Left forelimb (tissue), 1 donor: ENCODE data around the gene GNG3.
A peak's percentile ranks its signal among the peaks of the same experiment; 100 is the strongest.
"Not testable (repeated sequence)": the region's sequence is repeated elsewhere in the genome, so short reads cannot be mapped to it uniquely, and the experiment has no call there.

Experiments used
- DNase-seq: peaks from one replicate; pipeline ENCODE4 v3.0.0-alpha.2; 2018; ENCODE audit warnings: low spot score

GNG3 gene

DNA sequence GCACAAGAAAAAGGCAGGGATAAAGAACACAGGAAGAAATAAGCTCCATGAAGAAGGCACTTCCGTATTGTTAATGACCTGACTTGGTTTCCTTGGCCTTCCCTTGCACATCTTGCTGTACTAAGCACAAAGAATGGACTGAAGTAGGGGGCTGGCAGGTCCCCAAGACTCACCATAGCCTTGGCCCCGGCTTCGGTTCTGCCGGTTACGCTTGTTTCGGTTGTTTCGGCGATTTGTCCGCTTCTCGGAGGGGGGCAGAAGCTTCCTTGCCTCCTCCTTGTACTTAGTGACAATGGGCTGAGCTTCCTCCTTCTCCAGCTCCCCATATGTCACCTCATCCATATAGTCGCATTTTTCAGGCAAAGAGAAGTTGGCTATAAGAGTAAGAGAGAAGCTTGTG lies 9.3 kb downstream of the GNG3 start:
- DNase-seq: no peak

DNA sequence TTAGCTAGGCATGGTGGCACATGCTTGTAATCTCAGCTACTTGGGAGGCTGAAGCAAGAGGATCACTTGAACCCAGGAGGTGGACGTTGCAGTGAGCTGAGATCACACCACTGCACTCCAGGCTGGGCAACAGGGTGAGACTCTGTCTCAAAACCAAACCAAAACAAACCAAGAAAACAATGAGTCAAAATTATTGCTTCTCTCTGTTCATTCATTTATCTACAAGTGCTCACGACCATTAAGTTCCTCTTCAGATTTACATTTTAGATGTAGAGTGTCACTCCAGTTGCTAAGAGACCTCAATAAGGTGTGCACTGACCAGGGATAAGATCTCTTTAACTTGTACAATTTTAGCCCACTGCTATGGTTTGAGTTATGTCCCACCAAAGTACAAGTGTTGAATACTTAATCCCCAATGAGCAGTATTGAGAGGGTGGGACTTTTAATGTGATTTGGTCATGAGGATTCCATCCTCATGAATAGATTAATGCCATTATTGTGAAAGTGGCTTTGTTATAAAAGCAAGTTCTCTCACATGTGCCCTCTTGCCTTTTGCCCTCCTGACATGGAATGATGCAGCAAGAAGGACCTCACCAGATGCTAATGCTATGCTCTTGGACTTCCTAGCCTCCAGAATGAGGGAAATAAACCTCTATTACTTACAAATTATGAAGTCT lies 12.0 kb downstream of the GNG3 start:
- no peak for DNase-seq

DNA sequence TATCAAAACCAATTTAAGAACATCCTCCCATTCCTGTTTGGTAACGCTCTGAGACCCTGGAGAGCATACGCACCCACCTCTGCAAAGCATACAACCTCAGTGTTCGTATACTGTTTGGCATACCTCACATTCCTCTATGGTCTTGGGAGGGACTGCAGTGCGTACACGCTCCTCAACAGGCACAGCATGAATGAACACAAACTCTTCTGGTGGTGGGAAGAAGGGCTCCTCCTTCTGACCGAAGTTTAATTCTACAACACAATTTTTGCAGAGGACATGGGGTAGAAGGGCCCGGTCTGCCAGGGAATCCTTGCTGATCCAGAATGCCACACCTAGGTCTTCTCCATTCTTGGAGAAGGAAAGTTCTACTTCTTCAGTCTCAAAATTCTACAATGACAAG lies 14.5 kb downstream of the GNG3 start:
- DNase-seq: no peak

DNA sequence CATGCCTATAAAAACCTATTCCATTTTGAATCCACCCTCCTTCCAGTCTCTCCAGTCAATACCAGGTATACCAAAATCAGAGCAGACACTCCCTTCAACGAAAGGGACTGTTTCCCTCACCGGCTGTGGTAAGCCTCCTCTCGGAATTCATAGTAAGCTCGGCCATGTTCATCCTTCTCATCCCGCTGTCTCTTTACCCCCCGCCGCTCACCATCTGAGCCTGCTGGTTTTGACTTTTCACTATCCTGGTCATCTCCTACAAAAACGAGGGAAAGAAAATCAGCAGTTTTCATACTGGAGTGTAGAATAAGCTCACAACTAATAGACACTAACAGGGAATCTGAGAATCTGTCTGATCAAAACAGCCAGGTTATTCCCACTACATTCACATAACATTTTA lies 16.7 kb downstream of the GNG3 start:
- DNase-seq: no peak

DNA sequence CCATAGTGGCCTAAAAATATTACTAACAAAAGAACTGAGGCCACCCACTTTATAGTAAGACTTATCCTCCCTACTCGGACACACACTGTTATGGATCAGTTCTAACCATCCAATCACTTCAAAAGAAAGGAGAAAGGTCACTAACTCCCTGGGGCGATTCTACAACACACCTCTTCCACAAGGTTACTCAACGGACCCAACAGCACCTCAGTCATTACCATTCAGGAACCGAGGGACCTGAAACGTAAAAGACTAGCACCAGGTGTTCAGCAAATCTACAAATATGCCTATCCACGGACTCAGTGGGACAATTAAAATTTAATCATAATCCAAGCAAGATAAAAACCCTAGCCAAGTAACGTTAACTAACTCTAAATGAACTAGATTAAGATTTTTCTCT lies 18.2 kb downstream of the GNG3 start:
- DNase-seq: no peak

DNA sequence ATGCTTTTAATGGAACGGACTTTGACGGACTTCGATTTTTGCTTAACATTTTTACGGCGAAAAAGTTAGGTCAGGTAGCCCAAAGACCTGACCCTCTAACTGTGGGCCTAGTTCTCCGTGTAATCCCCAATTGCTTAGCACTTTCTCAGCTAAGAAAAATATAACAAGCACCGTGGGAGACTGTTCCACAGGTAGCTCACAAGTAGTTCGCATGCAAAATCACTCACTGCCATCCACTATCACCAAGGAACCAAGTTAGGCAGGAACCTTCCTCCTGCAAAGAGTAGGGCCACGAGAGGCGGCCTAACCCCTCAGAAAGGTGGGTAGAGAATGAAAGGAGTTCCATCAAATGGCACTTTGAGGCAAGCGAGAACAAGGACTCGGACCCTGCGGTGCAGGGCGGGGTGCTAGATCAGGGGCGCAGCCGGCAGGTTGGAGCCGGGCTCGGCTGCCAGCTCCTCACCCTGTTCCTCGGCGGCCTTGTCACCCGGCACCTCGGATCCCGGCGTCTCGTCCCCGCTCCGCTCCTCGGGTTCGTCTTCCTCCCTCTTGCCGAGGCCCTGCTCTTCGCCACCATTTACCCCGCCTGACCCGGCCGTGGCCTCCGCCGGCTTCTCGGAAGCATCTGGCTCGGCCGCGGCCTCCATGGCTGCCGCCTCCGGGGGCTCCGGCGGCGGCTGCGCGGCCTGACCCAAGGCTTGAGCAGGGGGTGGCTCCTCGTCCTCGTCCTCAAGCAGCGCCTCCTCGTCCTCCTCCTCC lies 18.9 kb downstream of the GNG3 start:
- no peak for DNase-seq

DNA sequence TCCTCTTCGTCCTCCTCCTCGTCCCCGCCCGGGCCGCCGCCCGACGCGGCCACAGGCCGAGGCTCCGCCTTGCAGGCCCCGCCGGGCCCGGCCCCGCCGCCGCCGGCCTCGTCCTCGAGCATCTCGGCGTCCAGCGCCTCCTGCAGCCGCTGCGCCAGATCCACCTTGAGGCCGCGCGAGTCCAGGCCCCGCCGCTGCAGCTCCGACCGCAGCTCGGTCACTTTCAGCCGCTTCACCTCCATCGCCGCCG lies 19.4 kb downstream of the GNG3 start:
- no peak for DNase-seq

DNA sequence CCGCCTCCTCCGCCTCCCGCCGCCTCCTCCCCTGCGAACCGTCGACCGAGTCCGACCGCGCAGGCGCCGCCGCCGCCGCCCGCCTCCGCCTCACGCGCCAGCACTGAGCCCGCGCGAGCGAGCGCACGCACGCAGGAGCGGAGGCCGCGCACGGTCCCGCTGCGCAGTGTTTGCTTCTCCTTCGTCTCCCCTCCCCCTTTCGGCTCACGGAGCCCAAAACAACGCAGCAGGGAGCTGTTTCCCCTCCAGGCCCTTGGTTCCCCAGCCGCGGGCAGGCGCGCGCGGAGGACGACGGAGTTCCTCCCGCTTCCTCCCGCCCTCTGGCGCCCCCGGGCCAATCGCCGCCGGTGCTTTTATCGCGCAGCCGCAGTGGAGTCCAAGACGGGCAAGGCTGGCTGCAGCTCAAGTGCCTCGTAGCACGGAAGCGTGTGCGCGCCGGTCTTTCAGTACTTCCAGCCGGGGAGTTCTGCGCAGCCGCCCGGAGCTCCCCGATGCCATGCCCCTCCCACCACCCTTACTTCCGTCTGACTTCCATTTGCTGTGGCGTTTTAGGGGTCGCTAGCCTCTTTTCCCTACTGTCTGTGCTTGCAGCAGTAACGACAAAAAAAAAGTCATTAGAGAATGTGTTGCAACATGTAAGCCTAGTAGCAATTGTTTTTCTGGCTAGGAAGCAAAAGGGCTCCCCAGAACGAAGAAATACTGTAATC lies 19.8 kb downstream of the GNG3 start, which contains the start of gene HNRNPUL2:
Gene HNRNPUL2 (minus strand): TSS at position 293 of the 707 bp plus-strand sequence. CDS start 301 bp downstream, outside the sequence.
- DNase-seq: peak; percentile 99

DNA sequence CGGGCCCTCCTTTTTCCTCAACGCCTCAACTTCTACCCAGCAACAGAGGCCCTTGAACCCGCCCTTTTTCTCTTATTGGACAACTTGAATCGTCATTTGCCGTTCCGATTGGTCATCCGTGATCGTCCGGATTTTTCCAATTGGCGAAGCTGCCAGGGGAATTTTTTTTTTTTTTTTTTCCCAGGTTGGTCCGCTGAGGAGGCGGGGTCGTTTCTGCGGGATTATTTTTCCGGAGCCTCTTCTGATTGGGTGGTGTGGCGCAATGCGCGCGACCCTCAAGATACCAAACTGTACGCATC lies 20.3 kb downstream of the GNG3 start:
- peak; percentile 87 for DNase-seq

DNA sequence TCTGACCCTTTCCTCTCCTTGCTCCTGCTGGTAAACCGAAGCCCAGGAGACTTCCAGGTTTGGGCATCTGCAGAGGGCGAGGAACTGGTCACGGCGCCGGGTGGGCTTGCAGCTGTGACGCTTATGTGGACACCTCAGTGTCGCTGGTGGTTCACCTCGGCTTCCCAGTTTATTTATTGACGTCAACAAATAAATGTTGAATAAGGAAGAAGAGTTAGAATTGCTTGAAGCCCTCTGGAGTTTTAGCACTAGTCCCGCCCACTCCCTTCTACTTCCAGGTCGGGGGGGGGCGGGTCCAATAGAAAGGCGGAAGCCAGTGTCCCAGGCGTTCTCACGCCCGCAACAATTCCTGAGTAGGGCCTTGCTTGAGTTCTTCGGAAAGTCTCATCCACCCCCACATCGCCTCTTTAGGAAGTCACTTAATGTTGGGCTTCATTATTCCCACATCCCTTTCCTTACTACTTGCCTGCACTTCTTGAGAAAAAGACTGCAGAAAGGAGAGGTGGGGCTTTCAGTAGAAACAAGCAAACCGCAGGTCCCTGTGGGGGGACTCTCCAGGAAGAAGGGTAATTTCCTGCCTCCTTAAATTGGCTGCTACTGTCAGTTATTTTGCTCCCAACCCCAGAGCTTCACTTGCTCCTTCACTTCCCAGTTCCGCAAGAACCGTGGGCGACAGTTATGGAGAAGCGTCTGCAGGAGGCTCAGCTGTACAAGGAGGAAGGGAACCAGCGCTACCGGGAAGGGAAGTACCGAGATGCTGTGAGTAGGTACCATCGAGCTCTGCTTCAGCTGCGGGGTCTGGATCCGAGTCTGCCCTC lies 20.9 kb downstream of the GNG3 start, which contains the start of gene TTC9C:
Gene TTC9C (plus strand): TSS at position 316 of the 818 bp plus-strand sequence. CDS start 363 bp downstream, at position 679.
- peak; percentile 91 for DNase-seq

DNA sequence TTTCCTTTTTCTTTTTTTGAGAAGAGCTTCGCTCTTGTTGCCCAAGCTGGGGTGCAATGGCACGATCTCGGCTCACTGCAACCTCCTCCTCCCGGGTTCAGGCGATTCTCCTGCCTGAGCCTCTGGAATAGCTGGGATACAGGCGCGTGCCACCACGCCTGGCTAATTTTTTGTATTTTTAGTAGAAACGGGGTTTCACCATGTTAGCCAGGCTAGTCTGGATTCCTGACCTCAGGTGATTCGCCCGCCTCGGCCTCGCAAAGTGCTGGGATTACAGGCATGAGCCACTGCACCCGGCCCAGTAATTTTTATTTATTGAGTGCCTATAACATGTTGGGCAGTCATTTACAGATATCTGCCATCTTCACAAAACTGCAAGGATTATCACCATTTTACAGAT lies 22.6 kb downstream of the GNG3 start:
- DNase-seq: not testable (repeated sequence)

DNA sequence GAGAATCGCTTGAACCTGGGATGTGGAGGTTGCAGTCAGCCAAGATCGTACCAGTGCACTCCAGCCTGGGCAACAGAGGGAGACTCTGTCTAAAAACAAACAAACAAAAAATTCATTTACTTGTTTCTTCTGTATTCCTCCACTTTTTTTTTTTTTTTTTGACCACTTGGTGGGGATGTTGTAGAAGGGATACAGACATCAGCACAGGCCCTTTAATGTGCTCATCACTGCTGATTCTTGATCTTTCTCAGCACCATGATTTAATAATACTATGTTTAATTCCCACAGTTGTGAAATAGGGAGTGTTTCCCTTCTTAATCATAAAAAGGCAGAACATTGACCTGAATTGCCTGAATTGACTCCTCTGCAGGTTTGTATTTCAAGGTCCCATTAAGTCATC lies 25.4 kb downstream of the GNG3 start:
- DNase-seq: no peak

DNA sequence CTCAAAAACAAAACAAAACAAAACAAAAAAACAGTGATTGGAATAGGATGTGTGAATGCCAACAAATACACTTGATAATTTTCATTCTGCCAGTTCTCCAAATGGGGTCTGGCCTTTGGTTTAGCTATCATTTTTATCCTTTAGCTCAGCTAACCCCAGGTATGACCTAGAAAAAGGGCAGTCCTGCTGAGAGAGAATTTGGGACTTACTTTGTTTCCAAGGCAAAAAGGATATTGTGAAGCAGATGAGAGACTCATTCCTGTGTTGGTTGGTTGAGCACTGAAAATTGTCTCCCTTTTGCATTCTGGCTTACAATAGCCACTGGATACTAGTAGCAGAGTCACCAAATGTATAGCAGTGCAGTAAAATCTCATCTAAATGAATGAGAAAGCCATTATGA lies 29.7 kb downstream of the GNG3 start:
- DNase-seq: no peak

DNA sequence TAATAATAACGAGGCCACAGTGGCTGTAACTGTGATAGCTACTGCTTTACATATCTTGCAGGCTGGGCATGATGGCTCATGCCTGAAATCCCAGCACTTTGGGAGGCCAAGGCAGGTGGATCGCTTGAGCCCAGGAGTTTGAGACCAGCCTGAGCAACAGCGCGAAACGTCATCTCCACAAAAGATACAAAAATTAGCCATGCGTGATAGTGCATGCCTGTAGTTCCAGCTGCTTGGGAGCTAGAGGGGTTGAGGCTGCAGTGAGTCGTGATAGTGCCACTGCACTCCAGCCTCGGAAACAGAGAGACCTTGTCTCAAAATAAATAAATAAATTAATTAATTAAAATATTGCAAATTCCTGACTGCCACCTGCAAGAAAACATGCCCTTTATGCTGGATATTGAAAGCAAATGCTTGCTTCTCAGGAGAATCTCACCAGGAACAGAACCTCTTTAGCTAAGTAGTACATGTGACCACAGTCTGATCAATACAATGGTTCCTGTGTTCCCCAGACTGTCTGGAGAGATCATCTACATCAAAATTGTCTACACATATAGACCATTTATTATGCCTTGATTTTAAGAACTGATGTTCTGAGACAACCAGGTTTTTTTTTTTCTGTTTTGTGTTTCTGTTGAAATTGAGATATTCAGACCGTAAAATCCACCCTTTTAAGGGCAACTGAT lies 40.1 kb downstream of the GNG3 start:
- no peak for DNase-seq

DNA sequence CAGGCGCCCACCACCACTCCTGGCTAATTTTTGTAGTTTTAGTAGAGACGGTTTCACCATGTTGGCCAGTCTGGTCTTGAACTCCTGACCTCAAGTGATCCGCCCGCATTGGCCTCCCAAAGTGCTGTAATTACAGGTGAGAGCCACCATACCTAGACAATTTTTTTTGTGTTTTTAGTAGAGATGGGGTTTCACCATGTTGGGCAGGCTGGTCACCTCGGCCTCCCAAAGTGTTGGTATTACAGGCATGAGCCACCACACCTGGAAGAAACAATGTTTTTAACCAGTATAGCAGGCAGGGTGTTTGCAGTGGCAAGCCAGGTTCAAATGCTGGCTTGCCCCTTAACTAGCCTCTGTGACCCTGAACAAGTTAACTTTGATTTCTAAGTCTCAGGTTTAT lies 42.5 kb downstream of the GNG3 start:
- DNase-seq: not testable (repeated sequence)

DNA sequence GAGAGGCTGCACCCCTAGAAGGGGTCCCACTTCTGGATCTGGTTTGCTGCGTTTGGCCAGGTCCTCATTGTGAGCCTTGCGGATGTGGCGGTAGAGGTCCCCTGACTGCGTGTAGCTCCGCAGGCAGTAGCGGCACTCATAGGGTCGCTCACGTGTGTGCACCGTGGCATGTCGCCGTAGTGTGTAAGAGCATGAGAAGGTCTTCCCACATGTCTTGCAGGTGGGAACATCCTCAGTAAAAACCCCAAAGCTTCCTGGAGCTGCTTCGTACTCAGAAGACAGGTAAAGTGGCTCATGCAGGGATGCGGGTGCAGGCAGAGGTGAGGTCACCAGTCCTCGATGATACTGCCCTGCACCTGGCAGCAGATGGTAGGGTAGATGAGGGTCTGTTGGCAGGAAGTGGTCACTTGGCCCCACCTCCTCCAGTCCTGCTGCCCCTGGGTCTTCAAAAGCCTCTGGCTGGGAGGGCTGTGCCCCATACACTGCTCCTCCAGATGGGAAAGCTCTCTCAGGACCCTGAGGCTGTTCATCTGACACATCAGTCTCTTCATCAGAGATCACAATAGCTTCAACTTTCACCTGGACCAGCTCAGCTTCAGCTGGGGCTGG lies 44.8 kb downstream of the GNG3 start:
- no peak for DNase-seq

DNA sequence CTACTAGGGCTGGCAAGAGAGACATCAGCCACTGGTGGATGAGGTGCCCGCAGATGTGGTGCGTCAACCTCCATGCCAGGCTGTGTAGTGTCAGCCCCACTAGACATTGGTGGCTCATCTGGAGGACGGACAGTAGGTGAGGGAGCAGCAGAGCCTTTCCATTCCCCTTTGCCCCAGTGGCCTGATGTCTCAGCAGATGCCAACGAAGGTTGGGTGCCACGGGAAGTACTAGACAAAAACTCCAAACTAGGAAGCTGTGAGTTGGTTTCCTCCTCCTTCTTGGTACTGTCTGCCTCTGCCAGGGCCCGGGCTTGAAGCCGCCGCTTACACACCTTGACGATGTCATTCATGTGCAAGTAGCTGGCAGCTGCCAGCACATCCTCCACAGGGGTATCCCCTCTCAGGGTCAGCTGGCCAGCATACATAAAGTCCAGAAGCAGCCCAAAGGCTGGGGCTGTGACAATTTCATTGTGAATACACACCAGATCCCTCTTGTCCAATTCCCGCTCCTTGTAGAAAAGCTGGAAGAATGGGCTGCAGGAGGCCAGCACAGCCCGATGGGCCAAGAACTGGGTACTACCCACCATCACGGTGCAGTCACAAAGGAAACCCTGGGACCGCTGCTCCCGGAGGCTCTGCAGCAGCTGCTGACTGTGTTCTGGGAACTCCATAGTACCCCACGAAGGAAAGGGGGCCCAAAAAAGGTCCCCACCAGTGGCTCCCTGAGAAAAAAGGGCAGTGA lies 45.7 kb downstream of the GNG3 start:
- no peak for DNase-seq

DNA sequence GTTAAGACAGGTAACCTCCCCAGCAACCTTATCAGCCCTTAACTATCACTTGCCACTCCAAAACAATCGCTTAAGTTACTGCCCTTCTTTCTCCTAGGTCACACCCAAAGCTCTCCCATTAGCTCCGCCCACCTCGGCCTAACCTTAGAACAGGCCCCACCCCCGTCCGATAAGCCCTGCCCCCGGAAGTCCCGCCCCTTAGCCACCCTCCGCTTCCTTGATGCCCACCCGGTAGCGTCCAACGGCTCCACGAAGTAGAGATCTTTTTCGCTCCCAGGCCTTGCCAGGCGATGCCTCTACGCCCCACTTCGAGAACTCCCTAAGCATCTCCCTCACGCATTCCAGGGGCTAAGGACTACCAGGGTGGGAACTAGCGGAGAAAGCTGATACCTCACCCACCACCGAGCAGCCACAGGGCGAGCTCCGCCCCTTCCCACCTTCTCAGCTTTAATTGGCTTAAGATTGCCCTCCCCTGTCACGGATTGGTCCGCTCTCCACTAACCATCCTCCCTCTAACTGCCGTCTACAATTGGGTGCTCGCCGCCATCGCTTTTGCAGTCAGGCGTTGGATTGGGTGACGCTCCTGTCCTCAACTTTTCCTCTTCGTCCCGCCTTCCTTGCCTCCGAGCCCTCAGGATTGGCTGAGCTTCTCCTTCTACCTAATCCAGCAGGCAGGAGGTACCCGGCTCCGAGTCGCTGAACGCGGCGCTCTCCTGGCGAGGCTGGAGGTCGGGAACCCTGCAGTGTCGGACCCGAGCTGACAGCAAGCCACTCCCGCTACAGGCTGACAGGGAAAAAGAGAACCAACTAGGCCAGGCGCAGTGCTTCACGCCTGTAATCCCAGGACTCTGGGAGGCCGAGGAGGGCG lies 46.5 kb downstream of the GNG3 start, which contains the start of gene ZBTB3:
Gene ZBTB3 (minus strand): TSS at position 425 of the 868 bp plus-strand sequence. CDS start 496 bp downstream, outside the sequence.
- peak; percentile 96 for DNase-seq

DNA sequence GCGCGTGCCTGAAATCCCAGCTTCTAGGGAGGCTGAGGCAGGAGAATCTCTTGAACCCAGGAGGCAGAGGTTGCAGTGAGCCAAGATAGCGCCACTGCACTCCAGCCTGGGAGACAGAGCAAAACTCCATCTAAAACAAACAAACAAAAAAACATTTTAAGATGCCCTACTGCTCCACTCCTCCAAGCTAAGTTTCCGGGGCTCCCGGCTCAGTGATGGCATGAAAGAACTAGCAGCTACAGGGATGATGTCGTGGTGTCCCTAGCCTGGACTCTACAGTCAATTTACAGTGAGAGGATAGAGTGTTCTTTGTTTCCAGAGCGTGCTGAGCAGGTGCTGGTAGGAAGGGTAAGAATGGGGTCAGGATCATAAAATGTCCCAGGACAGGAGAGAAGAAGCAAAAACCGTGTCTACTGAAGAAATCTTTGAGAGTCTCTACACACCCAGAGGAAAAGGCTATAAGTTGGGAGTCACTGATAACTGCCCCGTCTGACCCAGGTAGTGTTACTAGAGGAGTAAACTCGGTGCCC lies 47.7 kb downstream of the GNG3 start:
- DNase-seq: no peak
